HCEC 1CT (cell line): ENCODE results near the gene UNC80.

ENCODE experiments used
- DNase-seq: peaks from one replicate; pipeline ENCODE4 v3.0.0-alpha.2; 2017

The UNC80 gene

GRCh38 chr2:210034087-210034683 is 262.6 kb downstream of the UNC80 start:
- DNase-seq, result no peak

DNA sequence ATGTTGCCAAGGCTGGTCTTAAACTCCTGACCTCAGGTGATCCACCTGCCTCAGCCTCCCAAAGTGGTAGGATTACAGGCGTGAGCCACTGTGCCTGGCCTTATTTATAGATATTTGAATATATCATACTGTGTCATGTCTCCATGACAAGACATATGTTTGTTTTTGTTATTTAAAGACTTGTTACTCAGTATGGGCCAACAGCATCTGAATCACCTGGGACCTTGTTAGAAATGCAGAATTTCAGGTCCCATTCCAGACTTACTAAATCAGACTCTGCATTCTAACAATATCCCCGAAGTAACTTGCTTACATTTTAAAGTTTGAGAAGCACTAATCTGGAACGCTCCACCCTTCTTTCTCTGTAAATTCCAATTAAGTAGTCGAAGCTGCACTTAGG is 264.0 kb downstream of the UNC80 start:
- DNase-seq, result no peak

- no peak for DNase-seq
Measured at GRCh38 chr2:210038078-210038477, 266.4 kb downstream of the UNC80 start.

- DNase-seq, result no peak
Measured at GRCh38 chr2:210046851-210047500, 275.3 kb downstream of the UNC80 start.
